HTR-8/SVneo (cell line): ENCODE results near the gene RPF1.

Source experiments
- DNase-seq: peaks from one replicate; pipeline ENCODE4 v3.0.0; 2011; ENCODE audit warnings: low spot score, mixed read lengths; ENCODE audit not compliant: insufficient read length
- FAIRE-seq: peaks from 2 replicates; lab custom pipeline; 2011; peaks lifted over from hg19 to GRCh38; lab: Jason Lieb, UNC

Gene RPF1

DNA sequence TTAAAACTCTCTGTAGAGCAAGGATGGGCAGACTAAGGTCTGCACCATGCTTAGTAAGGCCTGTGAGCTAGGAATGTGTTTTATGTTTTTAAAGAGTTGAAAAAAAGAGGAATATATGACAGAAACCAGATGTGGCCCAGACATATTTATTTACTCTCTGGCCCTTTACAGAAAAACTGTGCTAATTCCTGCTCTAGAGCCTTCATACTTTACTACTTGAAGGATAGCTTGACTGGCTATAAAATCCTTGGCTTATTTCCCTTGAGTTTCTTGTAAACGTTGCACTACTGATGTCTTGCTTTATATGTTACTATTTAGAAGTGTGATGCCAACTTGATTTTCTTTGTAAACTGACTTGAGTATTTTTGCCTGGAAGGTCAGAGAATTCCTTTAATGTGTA is 61.7 kb downstream of the RPF1 start:
- FAIRE-seq (no peak), DNase-seq (no peak)

DNA sequence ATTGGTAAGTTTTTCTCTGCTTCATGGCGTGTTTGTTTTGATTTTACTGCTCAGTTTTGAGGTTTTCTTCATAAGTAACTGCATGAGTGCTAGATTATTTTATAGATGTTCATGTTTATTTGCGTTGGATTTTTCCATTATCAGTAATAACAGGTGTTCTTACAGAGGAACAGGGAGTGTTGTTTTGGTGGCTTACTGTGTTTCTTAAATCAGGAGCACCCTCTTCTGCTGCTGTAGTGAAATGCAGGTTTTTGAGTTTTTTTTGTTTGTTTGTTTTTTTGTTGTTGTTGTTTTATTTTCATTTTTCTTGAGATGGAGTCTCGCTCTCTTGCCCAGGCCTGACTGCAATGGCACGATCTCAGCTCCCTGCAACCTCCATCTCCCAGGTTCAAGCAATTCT is 62.6 kb downstream of the RPF1 start:
- no peak for FAIRE-seq
- no peak for DNase-seq
